WTC11 (cell line): ENCODE measurements around the gene SMIM41.

ENCODE experiments used
- ATF1 ChIP-seq: sonication (generic); formaldehyde crosslinking; IDR thresholded peaks from 2 replicates; pipeline ENCODE4 v1.8.1; 2023; ENCODE audit warnings: mild to moderate bottlenecking, moderate library complexity, missing genetic modification reagents
- CTCF ChIP-seq: fragments of 200-600 bp; IDR thresholded peaks from 2 replicates; pipeline ENCODE4 v1.8.0; 2022; ENCODE audit warnings: antibody characterized with exemption
- ELF4 ChIP-seq: sonication (generic); formaldehyde crosslinking; IDR thresholded peaks from 2 replicates; pipeline ENCODE4 v1.8.1; 2022; ENCODE audit warnings: low read depth, mild to moderate bottlenecking, moderate library complexity, missing genetic modification reagents
- ESRRA ChIP-seq: sonication (generic); formaldehyde crosslinking; IDR thresholded peaks from 2 replicates; pipeline ENCODE4 v1.8.1; 2022; ENCODE audit warnings: mild to moderate bottlenecking, missing genetic modification reagents, borderline replicate concordance
- FOXJ3 ChIP-seq: sonication (generic); formaldehyde crosslinking; IDR thresholded peaks from 2 replicates; pipeline ENCODE4 v1.9.0; 2021; ENCODE audit warnings: missing genetic modification reagents, mild to moderate bottlenecking, borderline replicate concordance
- FOXP1 ChIP-seq: sonication (generic); formaldehyde crosslinking; IDR thresholded peaks from 2 replicates; pipeline ENCODE4 v1.8.0; 2022; ENCODE audit warnings: missing genetic modification reagents, mild to moderate bottlenecking, moderate library complexity, borderline replicate concordance
- FOXP4 ChIP-seq: sonication (generic); formaldehyde crosslinking; IDR thresholded peaks from 2 replicates; pipeline ENCODE4 v1.8.0; 2022; ENCODE audit warnings: mild to moderate bottlenecking, missing genetic modification reagents
- GABPB1 ChIP-seq: sonication (generic); formaldehyde crosslinking; IDR thresholded peaks from 2 replicates; pipeline ENCODE4 v1.8.1; 2023; ENCODE audit warnings: mild to moderate bottlenecking, missing genetic modification reagents
- HMGXB4 ChIP-seq: sonication (generic); formaldehyde crosslinking; IDR thresholded peaks from 2 replicates; pipeline ENCODE4 v1.8.1; 2023; ENCODE audit warnings: mild to moderate bottlenecking, moderate library complexity, missing genetic modification reagents
- MAX ChIP-seq: sonication (generic); formaldehyde crosslinking; IDR thresholded peaks from 2 replicates; pipeline ENCODE4 v1.8.0; 2022; ENCODE audit warnings: mild to moderate bottlenecking, missing genetic modification reagents
- NFYB ChIP-seq: sonication (generic); formaldehyde crosslinking; conservative IDR thresholded peaks from 2 replicates; pipeline ENCODE4 v1.8.0; 2022; ENCODE audit warnings: low read depth, missing genetic modification reagents
- TEAD1 ChIP-seq: sonication (generic); formaldehyde crosslinking; IDR thresholded peaks from 2 replicates; pipeline ENCODE4 v1.8.0; 2022; ENCODE audit warnings: mild to moderate bottlenecking, missing genetic modification reagents
- ZNF671 ChIP-seq: fragments of 250-450 bp; sonication (Bioruptor Pico); IDR thresholded peaks from 2 replicates; pipeline ENCODE4 v1.8.0; 2021; ENCODE audit warnings: mild to moderate bottlenecking

GRCh38 chr12:52137746-52138145 is 58.2 kb downstream of the SMIM41 start:
- no peak for TF ChIP-seq CTCF
- TF ChIP-seq GABPB1 (CRISPR knock-in tag), result no peak
- TF ChIP-seq MAX (CRISPR knock-in tag), result no peak
- TF ChIP-seq FOXP4, result no peak
- no peak for TF ChIP-seq FOXJ3
- no peak for TF ChIP-seq HMGXB4 (CRISPR knock-in tag)
- no peak for TF ChIP-seq ZNF671
- no peak for TF ChIP-seq ESRRA (CRISPR knock-in tag)
- no peak for TF ChIP-seq TEAD1 (CRISPR knock-in tag)
- TF ChIP-seq FOXP1 (CRISPR knock-in tag), result no peak
- no peak for TF ChIP-seq NFYB (CRISPR knock-in tag)
- no peak for TF ChIP-seq ELF4 (CRISPR knock-in tag)
- TF ChIP-seq ATF1 (CRISPR knock-in tag), result no peak
